GM12892 (cell line): Measurements from ENCODE around the gene HOXD9.

Source experiments
- POLR2A ChIP-seq: IDR thresholded peaks from 2 replicates; pipeline ENCODE4 v1.6.1; 2011; ENCODE audit warnings: low read depth, low read length, control low read depth
- TAF1 ChIP-seq: IDR thresholded peaks from 2 replicates; pipeline ENCODE4 v1.6.1; 2011; ENCODE audit warnings: low read depth, mild to moderate bottlenecking, control low read depth, low read length, borderline replicate concordance

DNA sequence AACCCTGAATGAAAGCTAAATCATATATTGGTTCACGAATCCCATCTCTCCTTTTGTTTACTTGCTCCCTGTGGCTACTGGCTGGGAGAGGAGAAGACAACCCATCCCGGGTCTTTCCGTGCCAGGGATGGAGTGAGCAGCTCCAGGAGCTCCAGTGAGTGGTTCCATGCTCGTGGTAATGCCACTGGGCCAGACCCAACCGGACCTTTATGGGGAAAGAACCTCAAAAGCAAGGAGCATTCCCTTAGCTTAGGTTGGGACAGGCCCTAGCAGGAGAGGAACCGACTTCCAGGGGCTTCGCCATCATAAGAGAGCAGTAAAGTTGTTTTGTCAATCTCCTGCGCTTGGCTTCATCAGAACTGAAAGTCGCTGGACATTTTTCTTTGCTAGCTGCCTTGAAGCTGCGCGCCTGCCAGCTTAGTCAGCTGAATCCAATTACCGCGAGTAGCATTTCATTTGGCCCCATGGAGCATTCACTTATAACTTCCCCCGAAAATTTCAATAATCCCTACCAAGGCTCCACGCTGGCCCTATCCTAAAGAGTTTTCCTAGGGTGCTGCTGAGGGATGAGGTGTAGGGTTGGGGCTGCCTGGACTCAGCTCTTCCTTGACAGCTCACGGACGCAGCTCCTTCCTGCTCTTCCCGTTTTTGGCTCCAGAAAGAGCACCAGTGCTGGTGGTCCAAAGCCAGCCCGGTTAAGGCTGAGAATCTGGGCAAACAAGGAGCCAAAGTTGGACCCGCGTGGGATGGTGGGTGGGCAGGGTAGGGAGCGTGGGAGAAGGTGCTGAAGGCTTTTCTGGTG is 39.5 kb downstream of the HOXD9 start:
- TF ChIP-seq POLR2A (no peak), TAF1 (no peak)
